ENCODE measurements around the gene CYP4F22.
"Not testable (repeated sequence)": the region's sequence is repeated elsewhere in the genome, so short reads cannot be mapped to it uniquely, and the experiment has no call there.

The CYP4F22 gene

DNA sequence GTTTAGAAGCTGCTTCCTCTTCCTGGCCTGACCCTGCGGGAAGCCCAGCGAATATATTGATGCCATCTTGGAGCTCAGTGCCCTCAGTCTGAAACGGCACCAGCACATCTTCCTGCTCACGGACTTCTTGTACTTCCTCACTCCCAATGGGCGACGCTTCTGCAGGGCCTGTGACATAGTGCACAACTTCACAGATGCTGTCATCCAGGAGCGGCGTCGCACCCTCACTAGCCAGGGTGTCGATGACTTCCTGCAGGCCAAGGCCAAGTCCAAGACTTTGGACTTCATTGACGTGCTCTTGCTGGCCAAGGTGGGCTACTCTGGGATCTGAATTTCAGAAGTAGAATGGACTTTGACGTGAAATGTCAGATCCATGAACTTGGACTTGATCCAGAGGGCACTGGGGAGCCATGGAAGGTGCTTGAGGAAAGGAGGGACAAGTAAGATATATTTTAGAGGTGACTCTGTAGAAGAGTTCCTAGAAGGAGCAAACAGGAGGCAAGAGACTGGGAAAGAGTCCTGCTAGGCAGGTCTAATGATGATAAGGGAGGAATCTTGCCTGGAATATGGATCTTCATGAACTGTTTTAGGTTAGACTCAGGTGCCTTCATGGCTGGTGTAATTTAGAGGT, 68.3 kb downstream of the CYP4F22 start:
- DNase-seq (ENCODE audit: low spot score): no peak

DNA sequence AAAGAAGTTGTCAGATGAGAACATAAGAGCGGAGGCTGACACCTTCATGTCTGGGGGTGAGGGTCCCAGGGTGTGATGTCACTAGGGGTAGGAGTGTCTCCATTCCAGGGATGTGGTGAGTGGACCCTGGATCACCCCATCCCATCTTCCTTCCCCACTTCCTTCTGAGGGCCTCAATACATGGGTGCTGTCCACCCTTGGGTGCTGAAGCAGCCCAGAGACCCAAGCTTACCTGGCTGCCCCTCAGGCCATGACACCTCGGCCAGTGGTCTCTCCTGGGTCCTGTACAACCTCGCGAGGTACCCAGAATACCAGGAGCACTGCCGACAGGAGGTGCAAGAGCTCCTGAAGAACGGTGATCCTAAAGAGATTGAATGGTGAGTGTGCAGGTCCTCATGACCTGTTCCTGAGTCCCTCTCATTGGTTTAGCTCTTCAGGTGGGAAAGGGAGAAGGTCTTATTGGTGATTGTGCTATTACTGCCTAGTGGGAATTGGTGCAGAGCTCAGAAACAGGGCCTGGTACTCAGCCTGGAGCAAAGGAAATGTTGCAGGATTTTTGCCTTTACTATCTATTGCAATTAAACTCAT, 69.0 kb downstream of the CYP4F22 start:
- no peak for DNase-seq (ENCODE audit: low spot score)

DNA sequence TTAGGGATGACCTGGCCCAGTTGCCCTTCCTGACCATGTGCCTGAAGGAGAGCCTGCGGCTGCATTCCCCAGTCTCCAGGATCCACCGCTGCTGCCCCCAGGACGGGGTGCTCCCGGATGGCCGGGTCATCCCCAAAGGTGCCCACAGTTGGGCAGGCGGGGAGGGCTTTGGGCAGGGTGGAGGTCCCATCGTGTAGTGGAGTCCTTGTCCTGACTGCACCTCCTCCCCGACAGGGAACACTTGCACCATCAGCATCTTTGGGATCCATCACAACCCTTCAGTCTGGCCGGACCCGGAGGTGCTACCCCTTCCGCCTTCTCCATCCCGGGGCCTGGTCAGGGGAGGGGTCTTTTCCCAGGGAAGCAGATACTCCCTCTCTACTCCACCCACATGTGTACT, 75.0 kb downstream of the CYP4F22 start:
- no peak for DNase-seq (ENCODE audit: low spot score)

DNA sequence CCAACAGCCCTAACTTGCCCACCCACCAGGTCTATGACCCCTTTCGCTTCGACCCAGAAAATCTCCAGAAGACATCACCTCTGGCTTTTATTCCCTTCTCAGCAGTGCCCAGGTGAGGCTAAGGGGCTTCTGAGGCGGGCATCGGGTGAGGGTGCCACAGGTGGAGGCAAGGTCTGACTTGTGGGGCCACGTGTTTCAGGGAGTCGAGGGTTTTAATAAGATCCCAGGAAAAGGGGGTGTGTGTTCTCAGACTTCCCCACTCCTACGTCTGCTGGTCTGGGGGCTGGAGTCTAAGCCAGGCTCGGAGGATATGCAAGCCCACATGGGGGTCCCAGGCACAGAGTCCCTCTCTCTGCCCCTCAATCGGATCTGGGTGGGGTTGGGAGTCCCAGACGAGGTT, 75.8 kb downstream of the CYP4F22 start:
- no peak for DNase-seq (ENCODE audit: low spot score)

DNA sequence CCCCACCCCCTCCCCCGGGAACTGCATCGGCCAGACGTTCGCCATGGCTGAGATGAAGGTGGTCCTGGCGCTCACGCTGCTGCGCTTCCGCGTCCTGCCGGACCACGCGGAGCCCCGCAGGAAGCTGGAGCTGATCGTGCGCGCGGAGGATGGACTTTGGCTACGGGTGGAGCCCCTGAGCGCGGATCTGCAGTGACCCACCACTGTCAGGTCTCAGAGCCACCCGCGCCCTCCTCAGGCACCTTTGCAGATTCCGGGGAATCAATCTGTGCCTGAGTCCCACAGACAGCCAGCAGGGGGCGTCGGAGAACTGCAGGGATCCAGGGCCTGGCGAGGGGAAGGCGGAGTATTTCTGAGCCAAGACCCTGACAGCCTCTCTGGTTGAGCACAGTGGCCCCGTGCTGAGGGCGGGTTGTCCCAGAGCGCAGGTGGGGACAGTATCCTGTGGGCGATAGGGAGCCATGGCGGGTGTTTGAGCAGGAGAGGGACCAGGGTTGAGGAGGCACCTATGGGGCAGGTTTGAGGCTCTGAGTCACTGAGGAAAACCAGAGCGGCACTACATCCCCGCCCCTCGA, 76.3 kb downstream of the CYP4F22 start:
- DNase-seq (ENCODE audit: low spot score): peak; percentile 76

DNA sequence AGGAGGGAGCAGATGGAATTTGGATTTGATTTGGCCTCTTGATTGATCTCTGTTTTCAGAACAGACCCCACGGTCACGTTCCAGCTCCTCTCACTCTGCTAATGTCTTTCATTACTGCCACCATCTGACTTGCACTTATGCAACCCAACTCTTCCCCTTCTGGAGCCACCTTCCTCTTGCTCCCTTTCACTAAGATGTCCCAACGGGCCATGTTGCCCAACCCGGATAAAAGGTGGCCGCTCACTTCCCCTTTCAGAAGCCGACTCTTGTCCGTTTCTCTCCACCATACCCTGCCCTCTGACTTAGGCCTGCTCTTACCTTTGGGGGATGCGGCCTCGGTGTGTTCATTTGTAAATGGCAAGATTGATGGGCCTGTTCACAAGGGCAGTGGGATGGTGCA, 79.3 kb downstream of the CYP4F22 start:
- no peak for DNase-seq (ENCODE audit: low spot score)

DNA sequence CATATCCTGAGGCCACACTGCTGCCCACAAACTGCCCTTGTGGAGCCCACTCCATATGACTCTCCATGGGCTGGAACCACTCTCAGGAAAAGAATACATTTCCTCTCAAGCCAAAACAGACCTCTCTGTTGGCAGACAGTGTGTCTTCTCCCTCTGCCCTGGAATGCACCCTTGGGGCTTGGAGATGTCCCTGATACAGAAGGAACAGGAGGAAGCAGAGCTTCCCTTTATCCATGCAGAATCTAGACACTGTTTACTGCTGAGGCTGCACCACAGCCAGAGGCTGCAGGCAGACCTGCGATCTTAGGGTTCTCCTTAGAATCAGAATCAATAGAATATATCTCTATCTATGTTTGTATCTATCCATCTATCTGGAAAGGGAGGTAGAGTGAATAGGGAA, 79.9 kb downstream of the CYP4F22 start:
- DNase-seq (ENCODE audit: low spot score): no peak

DNA sequence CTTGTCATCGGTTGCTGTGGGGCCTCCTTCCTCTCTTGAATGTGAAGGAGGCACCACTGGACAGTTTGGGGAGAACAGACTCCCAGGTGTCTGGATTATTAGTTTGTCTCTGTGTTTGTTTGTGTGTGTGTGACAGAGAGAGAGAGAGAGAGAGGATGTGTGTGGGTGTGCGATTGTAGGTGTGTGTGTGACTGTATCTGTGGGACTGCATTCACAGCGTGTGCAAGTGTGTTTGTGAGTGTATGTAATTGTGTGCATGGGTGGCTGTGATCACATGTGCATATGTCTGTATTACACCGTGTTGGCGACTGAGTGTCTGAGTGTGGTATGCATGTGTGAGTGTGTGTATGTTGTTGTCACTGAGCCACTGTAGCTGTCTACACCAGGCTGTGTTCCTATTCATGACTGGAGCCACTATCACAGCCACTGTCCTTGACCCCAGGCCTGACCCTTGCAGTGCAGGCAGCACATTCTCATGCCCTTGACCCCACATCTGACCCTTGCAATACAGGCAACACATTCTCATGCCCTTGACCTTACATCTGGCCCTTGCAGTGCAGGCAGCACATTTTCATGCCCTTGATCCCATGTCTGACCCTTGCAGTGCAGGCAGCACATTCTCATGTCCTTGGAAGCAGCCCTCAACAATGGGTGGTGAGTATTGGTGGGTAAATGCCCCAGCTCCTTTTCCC, 81.6 kb downstream of the CYP4F22 start:
- DNase-seq (ENCODE audit: low spot score): no peak

DNA sequence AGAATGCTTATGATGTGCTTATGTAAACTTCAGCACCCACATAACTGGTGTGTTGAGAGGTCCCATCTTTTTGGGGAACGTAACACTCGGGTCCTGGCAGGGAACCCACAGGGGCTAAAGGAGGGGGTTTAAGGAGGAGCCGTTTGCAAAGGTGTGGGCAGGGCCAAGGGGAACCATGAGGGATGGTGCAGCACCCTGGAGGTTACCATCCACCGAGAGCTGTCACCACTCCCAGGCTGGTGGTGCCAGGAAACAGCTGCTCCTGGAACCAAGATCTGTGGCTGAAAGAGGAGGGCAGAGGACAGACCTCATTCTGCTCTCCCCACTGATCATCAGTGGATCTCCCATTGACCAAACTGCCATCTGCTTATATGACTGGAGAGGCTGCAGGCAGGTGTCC, 83.5 kb downstream of the CYP4F22 start:
- DNase-seq (ENCODE audit: low spot score): no peak

DNA sequence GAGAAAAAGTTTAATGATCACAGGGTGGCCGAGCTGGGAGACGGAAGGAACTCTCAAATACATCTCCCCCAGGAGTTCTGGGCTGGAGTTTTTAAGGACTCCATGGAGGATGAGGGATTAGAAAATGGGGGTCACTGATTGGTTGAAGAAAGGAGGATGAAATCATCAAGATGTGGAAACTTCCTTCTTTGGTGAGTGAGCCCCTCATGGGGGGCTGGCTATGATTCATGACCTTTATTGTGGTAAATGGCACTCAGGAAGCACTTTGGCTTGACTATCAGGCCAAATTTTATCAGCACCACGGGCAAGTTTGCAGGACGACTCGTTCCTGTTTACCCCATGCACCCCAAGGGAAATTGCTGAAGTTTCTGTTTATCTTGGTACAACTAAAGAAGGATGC, 84.2 kb downstream of the CYP4F22 start:
- DNase-seq (ENCODE audit: low spot score): not testable (repeated sequence)

DNA sequence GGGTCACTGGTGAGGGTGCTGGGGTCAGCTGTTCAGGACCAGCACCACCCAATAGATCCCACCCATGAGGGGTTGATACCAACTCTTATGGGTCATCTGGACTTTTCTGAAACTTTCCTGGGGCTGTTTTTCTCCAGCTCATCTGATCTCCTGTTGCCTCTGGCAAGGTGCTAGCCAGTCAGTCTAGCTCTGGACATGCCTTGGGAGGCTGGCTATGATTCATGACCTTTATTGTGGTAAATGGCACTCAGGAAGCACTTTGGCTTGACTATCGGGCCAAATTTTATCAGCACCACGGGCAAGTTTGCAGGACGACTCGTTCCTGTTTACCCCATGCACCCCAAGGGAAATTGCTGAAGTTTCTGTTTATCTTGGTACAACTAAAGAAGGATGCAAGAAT, 85.4 kb downstream of the CYP4F22 start:
- not testable (repeated sequence) for DNase-seq (ENCODE audit: low spot score)

DNA sequence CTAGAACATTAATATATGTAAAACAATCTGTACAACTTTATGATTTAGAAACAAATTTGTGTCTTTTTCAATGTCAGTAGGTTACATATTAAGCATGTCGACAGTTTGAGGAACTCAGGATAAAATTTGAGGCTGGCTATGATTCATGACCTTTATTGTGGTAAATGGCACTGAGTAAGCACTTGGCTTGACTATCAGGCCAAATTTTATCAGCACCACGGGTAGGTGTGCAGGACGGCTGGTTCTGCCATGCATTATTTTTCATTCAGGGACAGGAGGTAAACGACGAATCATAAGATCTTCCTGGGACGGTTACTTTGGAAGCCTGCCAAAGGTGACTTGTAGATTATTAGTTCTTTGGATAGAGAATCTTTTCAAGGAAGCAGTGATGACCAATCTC, 86.7 kb downstream of the CYP4F22 start:
- no peak for DNase-seq (ENCODE audit: low spot score)
